H1 (cell line): ENCODE results near the gene ECI1. TPM values are rescaled to one million over a fixed set of nuclear protein-coding genes. Genes with fewer than 3 reads are reported as not detected.

ENCODE experiments used
- BCL11A ChIP-seq, 2 experiments: IDR thresholded peaks; one replicate each; pipeline ENCODE4 v1.6.1; 2011; ENCODE audit warnings: low read depth in 2 of 2, low read length in 2 of 2, mild to moderate bottlenecking in 2 of 2
- TAF7 ChIP-seq: optimal IDR thresholded peaks from 2 replicates; pipeline ENCODE3; 2011; ENCODE audit warnings: low read depth, mild to moderate bottlenecking, inconsistent platforms, low read length, moderate library complexity, borderline replicate concordance
- YY1 ChIP-seq: IDR thresholded peaks from 2 replicates; pipeline ENCODE4 v1.6.1; 2011; ENCODE audit warnings: low read depth, mild to moderate bottlenecking, low read length
- polyA plus RNA-seq, 7 experiments: library from polyadenylated mRNA; depleted of rRNA in 3 of 7; stranded (reverse) in 5 of 7; unstranded in 2 of 7; fragments of >200 nt in 5 of 7; fragments of 200-250 nt in 2 of 7; gene quantifications; 1 replicate in 5 of 7; 2 replicates in 1 of 7; 4 replicates in 1 of 7; pipeline versions ENCODE4 v1.2.1 to v1.2.3, GENCODE V29; 2011 to 2013; ENCODE audit warnings: missing spikeins in 2 of 7, mixed read lengths in 2 of 7
- total RNA-seq: library from RNA; stranded (reverse); fragmentation: NEBNext Ultra II Directional; extraction: Animal tissue kit (Norgen Biotek cat#: 25700); gene quantifications from 2 replicates; pipeline ENCODE4 v1.2.1, GENCODE V29; 2021

The ECI1 gene
- total and polyA plus RNA-seq, 2 of the 8 experiments (the other 6 are each of a cell fraction or from before 2014, with no cell fraction given): 79.5 to 151 TPM

DNA sequence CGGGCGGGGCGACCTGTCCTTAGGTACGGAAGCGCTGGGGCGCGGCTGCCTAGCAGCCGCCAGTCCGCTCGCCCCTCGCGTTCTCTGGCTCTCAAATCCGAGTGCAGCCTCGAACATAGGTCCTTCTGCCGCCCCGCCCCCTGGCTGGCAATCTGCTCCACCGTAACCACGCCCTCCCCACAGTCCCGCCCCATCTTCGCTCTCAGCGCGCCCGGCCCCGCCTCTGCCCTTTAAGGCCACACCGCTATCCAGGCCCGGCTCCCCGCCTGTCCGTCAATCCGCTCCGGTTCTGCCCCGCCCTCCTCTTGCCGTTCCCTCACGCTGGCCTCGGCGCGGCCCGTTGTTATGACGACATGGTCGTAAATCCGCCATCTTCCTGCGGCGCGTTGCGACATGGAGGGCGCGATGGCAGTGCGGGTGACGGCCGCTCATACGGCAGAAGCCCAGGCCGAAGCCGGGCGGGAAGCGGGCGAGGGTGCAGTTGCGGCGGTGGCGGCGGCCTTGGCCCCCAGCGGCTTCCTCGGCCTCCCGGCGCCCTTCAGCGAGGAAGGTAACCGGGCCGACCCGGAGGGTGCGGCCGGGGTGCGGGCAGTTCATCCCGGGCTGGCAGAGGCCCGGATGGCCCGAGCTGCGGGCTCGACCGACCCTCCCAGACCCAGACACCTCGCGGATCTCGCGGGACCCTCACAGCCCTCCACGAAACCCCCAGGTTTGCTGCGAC lies 28.0 kb downstream of the ECI1 start, which contains the start of gene E4F1 (continued):
- TF ChIP-seq TAF7: peak; percentile 94
- no peak for TF ChIP-seq BCL11A (IDR thresholded peaks at IDR 0.05; ENCODE audit: low read depth in 2 of 2, low read length in 2 of 2)
- TF ChIP-seq YY1: peak; percentile 84
- TF ChIP-seq, all 59 proteins: peak for 19
